HFFc6 (cell line): ENCODE results near the gene TMCC3. TPM values are rescaled to one million over a fixed set of nuclear protein-coding genes. Genes with fewer than 3 reads are reported as not detected.
"Not testable (repeated sequence)": the region's sequence is repeated elsewhere in the genome, so short reads cannot be mapped to it uniquely, and the experiment has no call there.

ENCODE experiments used
- DNase-seq: peaks from one replicate; pipeline ENCODE4 v3.0.0-alpha.2; 2018
- H3K27ac Mint-ChIP-seq: 2 replicates; pipeline ENCODE4 v1.8.0; 2020; ENCODE audit warnings: mild to moderate bottlenecking, mixed read lengths
- H3K27me3 Mint-ChIP-seq: 2 replicates; pipeline ENCODE4 v1.8.0; 2021; ENCODE audit warnings: mild to moderate bottlenecking, moderate library complexity, mixed read lengths; ENCODE audit not compliant: insufficient read depth
- H3K36me3 Mint-ChIP-seq: 2 replicates; pipeline ENCODE4 v1.8.0; 2021; ENCODE audit warnings: low read depth, mixed read lengths
- H3K4me1 Mint-ChIP-seq: 2 replicates; pipeline ENCODE4 v1.8.0; 2020; ENCODE audit warnings: low read depth, mixed read lengths
- H3K4me3 Mint-ChIP-seq: 2 replicates; pipeline ENCODE4 v1.8.0; 2020; ENCODE audit warnings: mild to moderate bottlenecking, moderate library complexity, mixed read lengths
- H3K9me3 Mint-ChIP-seq: 2 replicates; pipeline ENCODE4 v1.8.0; 2020; ENCODE audit warnings: mild to moderate bottlenecking, mixed read lengths
- CTCF ChIP-seq: fragments of 200-600 bp; sonication (generic); IDR thresholded peaks from 2 replicates; pipeline ENCODE4 v1.5.0; 2021; ENCODE audit warnings: antibody characterized with exemption, mild to moderate bottlenecking
- long read RNA-seq: library from polyadenylated mRNA; unstranded; transcript quantifications from one replicate; pipeline ENCODE4 v2.0.0, GENCODE V29; 2019
- total RNA-seq, 6 experiments: library from RNA; stranded (reverse); fragmentation: NEBNext Ultra II Directional; extraction: Animal tissue kit (Norgen Biotek cat#: 25700); gene quantifications; 2 replicates in 1 of 6; 3 replicates in 5 of 6; pipeline ENCODE4 v1.2.3, GENCODE V29; 2021

TMCC3 gene
- total RNA-seq = not detected
- long read RNA-seq = 0 reads

DNA sequence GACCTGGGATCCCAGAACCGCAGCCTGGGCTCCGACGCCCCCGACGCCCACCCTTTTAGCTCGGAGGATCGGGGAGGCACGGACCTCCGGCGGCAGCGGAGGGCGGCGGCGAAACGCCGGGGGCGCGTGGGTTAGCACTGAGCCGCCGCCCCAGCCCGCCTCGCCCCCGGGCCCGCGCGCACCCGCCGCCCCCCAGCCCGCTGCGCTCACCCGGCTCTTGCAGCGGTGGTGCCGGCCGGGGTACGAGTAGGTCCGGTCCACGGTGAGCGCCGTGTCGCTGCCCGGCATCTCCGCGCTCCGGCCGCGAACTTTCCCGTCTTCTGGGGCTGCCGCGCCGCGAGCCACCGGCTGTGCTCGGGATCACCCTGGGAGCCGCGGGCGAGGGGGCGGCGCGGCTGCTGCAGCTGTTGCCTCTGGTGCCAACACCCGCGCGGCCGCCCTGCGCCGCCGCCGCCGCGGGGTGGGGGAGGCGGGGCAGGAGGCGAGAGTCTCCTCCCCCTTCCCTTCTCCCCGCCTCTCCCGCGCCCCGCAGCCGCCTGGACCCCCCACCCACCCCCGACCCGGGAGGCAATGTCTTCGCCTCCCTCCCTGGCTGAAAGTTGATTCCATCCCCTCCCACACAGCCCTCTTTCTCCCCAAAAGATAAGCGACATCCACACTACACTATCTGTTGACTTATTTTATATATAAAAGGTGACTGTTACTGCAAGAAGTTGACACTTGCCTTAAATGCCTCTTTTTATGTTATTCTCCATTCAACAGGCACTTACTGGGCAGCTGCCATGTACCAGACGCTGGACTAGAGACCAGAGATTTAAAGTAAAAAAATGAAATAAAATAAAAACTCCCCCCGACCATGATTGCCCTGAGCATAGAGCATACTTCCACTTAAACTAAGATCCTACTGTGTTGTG lies at the start of gene TMCC3:
TMCC3 (minus strand) TSS at position 415 of the 914 bp plus-strand sequence; CDS start at position 288, 127 bp downstream.
- no peak; the same call in 1 of the 2 replicates for TF ChIP-seq CTCF
- no peaks in the 10 kb centered on the region for H3K9me3 Mint-ChIP-seq
- H3K4me1 Mint-ChIP-seq = no peaks in the 10 kb centered on the region
- H3K27ac Mint-ChIP-seq = no peak within 1 kb of the TSS
- H3K36me3 Mint-ChIP-seq = no peaks in the 10 kb centered on the region
- no peak within 1 kb of the TSS for H3K4me3 Mint-ChIP-seq
- H3K27me3 Mint-ChIP-seq = peaks cover 27% of the 10 kb centered on the region
- no peak for DNase-seq

- Mint-ChIP-seq H3K4me1 (peaks cover 8% of the 10 kb centered on the region), H3K27me3 (peaks cover 15% of the 10 kb centered on the region)
Measured at GRCh38 chr12:94699801-94700200, 49.4 kb upstream of the TMCC3 start.

DNA sequence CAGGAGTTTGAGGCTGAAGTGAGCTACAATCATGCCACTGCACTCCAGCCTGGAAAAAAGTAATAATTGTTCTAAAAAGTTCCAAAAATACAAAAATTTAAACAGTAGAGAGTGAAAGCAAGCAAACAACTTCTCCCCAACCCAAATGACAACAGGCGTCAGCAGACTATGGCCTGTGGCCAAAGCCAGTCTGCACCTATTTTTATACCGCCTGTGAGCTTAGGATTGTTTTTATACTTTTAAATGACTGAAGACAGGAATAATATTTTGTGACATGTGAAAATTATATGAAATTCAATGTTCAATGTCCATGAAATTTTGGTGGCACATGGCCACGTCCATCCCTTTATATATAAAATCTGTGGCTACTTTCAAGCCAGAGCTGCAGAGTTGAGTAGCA lies 48.2 kb upstream of the TMCC3 start:
- H3K4me1 Mint-ChIP-seq = no peaks in the 10 kb centered on the region
- TF ChIP-seq CTCF = no peak
- peaks cover 21% of the 10 kb centered on the region for H3K27me3 Mint-ChIP-seq
- H3K9me3 Mint-ChIP-seq = no peaks in the 10 kb centered on the region
- no peak overlapping the region for H3K4me3 Mint-ChIP-seq
- H3K27ac Mint-ChIP-seq = no peak overlapping the region
- no peaks in the 10 kb centered on the region for H3K36me3 Mint-ChIP-seq
- no peak for DNase-seq

More at GRCh38 chr12:94699801-94700200, 49.4 kb upstream of the TMCC3 start:
- Mint-ChIP-seq H3K36me3 (no peaks in the 10 kb centered on the region), H3K4me3 (no peak overlapping the region), H3K27ac (no peak overlapping the region), H3K9me3 (no peaks in the 10 kb centered on the region)
- no peak for DNase-seq
- no peak for TF ChIP-seq CTCF

DNA sequence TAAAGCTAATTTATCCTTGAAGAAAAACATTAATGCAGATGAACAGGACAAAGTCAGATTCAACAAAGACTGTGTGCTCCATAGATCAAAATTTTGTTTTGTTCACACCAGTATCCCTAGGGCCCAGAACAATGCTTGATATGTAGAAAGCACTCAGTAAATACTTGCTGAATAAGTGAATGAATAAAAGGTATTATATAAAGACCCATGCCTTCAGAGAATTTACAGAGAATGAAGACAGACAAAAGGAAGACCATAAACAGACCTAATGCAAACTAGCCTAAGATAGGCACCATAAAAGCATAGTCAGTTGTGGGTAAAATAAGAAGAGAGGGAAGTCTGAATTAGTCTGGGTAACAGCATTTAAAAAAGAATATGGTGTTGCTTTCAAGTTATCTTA lies 47.3 kb upstream of the TMCC3 start:
- TF ChIP-seq CTCF = no peak
- peaks cover 26% of the 10 kb centered on the region for H3K27me3 Mint-ChIP-seq
- H3K36me3 Mint-ChIP-seq = no peaks in the 10 kb centered on the region
- H3K27ac Mint-ChIP-seq = no peak overlapping the region
- DNase-seq = no peak
- no peaks in the 10 kb centered on the region for H3K4me1 Mint-ChIP-seq
- H3K4me3 Mint-ChIP-seq = no peak overlapping the region
- H3K9me3 Mint-ChIP-seq = no peaks in the 10 kb centered on the region

- no peak for DNase-seq
- Mint-ChIP-seq H3K27ac (no peak overlapping the region), H3K4me1 (no peaks in the 10 kb centered on the region), H3K4me3 (no peak overlapping the region), H3K27me3 (peaks cover 23% of the 10 kb centered on the region), H3K9me3 (no peaks in the 10 kb centered on the region), H3K36me3 (no peaks in the 10 kb centered on the region)
- TF ChIP-seq CTCF = no peak
Measured at GRCh38 chr12:94694732-94695131, 44.4 kb upstream of the TMCC3 start.

GRCh38 chr12:94692826-94693225 lies 42.5 kb upstream of the TMCC3 start:
- H3K27me3 Mint-ChIP-seq = peaks cover 15% of the 10 kb centered on the region
- H3K36me3 Mint-ChIP-seq, H3K27ac Mint-ChIP-seq, H3K9me3 Mint-ChIP-seq, DNase-seq, H3K4me3 Mint-ChIP-seq, H3K4me1 Mint-ChIP-seq: not testable (repeated sequence)
